Natural killer cell (primary cell): Measurements from ENCODE around the gene MAP4K3. TPM values are rescaled to one million over a fixed set of nuclear protein-coding genes. Genes with fewer than 3 reads are reported as not detected.
A peak's percentile ranks its signal among the peaks of the same experiment; 100 is the strongest.

ENCODE experiments used
- ATAC-seq, 3 donors: fragments of 150-1000 bp in 2 of 3; fragments of 200-7000 bp in 1 of 3; cut with Tn5 transposase; 1 replicate in 1 of 3; 2 replicates in 2 of 3; pipeline ENCODE4 v1.10.0; 2021; ENCODE audit warnings: mild to moderate bottlenecking in 2 of 3, moderate library complexity in 2 of 3
- DNase-seq, 2 donors: peaks; one replicate each; pipeline versions ENCODE4 v3.0.0 to v3.0.0-alpha.2; 2013 to 2021; ENCODE audit warnings: mixed read lengths in 1 of 2
- H3K27ac ChIP-seq: one replicate; pipeline ENCODE4 v1.5.1; 2013; ENCODE audit warnings: mild to moderate bottlenecking, low read length
- H3K27me3 ChIP-seq: one replicate; pipeline ENCODE4 v1.6.1; 2013; ENCODE audit warnings: low read length; ENCODE audit not compliant: control insufficient read depth, insufficient read depth
- H3K36me3 ChIP-seq: one replicate; pipeline ENCODE4 v1.6.1; 2013; ENCODE audit warnings: low read length; ENCODE audit not compliant: control insufficient read depth, insufficient read depth
- H3K4me1 ChIP-seq: one replicate; pipeline ENCODE4 v1.6.1; 2013; ENCODE audit warnings: low read length; ENCODE audit not compliant: control insufficient read depth, insufficient read depth
- H3K4me3 ChIP-seq: one replicate; pipeline ENCODE4 v1.5.1; 2013; ENCODE audit warnings: low read length
- H3K9me3 ChIP-seq: one replicate; pipeline ENCODE4 v1.6.1; 2013; ENCODE audit warnings: low read length; ENCODE audit not compliant: control insufficient read depth, insufficient read depth
- H3K27ac Mint-ChIP-seq, 2 donors: one replicate each; pipeline ENCODE4 v1.8.0; 2022; ENCODE audit warnings: mild to moderate bottlenecking in 2 of 2, mixed read lengths in 2 of 2, moderate library complexity in 1 of 2
- H3K27me3 Mint-ChIP-seq, 2 donors: one replicate each; pipeline ENCODE4 v1.8.0; 2022; ENCODE audit warnings: low read depth in 2 of 2, mixed read lengths in 2 of 2
- H3K36me3 Mint-ChIP-seq: one replicate; pipeline ENCODE4 v1.8.0; 2022; ENCODE audit warnings: mixed read lengths
- H3K4me1 Mint-ChIP-seq, 2 donors: one replicate each; pipeline ENCODE4 v1.8.0; 2022; ENCODE audit warnings: mixed read lengths in 2 of 2
- H3K4me3 Mint-ChIP-seq: one replicate; pipeline ENCODE4 v1.8.0; 2022; ENCODE audit warnings: mild to moderate bottlenecking, moderate library complexity, mixed read lengths
- H3K9me3 Mint-ChIP-seq, 2 donors: one replicate each; pipeline ENCODE4 v1.8.0; 2022; ENCODE audit warnings: mixed read lengths in 2 of 2
- CTCF ChIP-seq: fragments of 200-600 bp; IDR thresholded peaks from one replicate; pipeline ENCODE4 v1.8.0; 2022; ENCODE audit warnings: antibody characterized with exemption
- WGBS: methylation state at CpG from one replicate; pipeline ENCODE4 v1.1.7; 2013; ENCODE audit warnings: missing lambda C conversion rate; ENCODE audit not compliant: insufficient coverage; 5-methylcytosine and 5-hydroxymethylcytosine counted together
- intact Hi-C: fragments of 100-400 bp; cut with micrococcal nuclease; formaldehyde crosslinking; loops from one replicate; pipeline ENCODE4 v1.14.2; 2022
- total RNA-seq, 4 donors: library from RNA; stranded (reverse); fragments of 120-200 nt in 1 of 4; gene quantifications; one replicate each; pipeline versions ENCODE4 v1.2.3 to v1.2.4, GENCODE V29; 2013 to 2022

The MAP4K3 gene
- total RNA-seq, 3 donors from 2014 or later (not counting 1 experiment from before 2014, with no cell fraction given) = 17.3 to 25.9 (median 20.3) TPM

GRCh38 chr2:39407516-39408296 lies 29.4 kb downstream of the MAP4K3 start:
- Mint-ChIP-seq H3K9me3 (no peaks in the 10 kb centered on the region), H3K4me1 (peaks cover 56 to 61% of the 10 kb centered on the region in 2 donors), H3K36me3 (no peaks in the 10 kb centered on the region), H3K4me3 (no peak overlapping the region), H3K27me3 (no peaks in the 10 kb centered on the region), H3K27ac (peak overlapping the region in 1 of 2 donors; percentile 13)
- Histone ChIP-seq H3K27me3 (no peaks in the 10 kb centered on the region), H3K4me3 (no peak overlapping the region), H3K4me1 (no peaks in the 10 kb centered on the region), H3K9me3 (no peaks in the 10 kb centered on the region), H3K27ac (no peak overlapping the region), H3K36me3 (no peaks in the 10 kb centered on the region)
- ATAC-seq (no peak), DNase-seq (no peak)
- WGBS = 100% methylated on average over 3 of the region's 3 CpGs
- TF ChIP-seq CTCF = no peak
- intact Hi-C loops = no loop called here

- TF ChIP-seq CTCF = no peak
- no peaks in the 10 kb centered on the region for H3K36me3 ChIP-seq
- no peaks in the 10 kb centered on the region for H3K27me3 Mint-ChIP-seq
- no peaks in the 10 kb centered on the region for H3K27me3 ChIP-seq
- H3K4me1 ChIP-seq = no peaks in the 10 kb centered on the region
- no peak overlapping the region for H3K4me3 ChIP-seq
- DNase-seq = no peak
- intact Hi-C loops = no loop called here
- no peak for ATAC-seq
- H3K9me3 ChIP-seq = no peaks in the 10 kb centered on the region
- H3K36me3 Mint-ChIP-seq = no peaks in the 10 kb centered on the region
- H3K4me3 Mint-ChIP-seq = no peak overlapping the region
- no peak overlapping the region for H3K27ac ChIP-seq
- peaks cover 67 to 69% of the 10 kb centered on the region in 2 donors for H3K4me1 Mint-ChIP-seq
- 97% methylated on average over 4 of the region's 4 CpGs for WGBS
- no peaks in the 10 kb centered on the region for H3K9me3 Mint-ChIP-seq
- H3K27ac Mint-ChIP-seq = no peak overlapping the region
Observed at GRCh38 chr2:39405364-39405763, 31.7 kb downstream of the MAP4K3 start.

GRCh38 chr2:39403311-39403710 lies 33.8 kb downstream of the MAP4K3 start:
- H3K9me3 Mint-ChIP-seq = no peaks in the 10 kb centered on the region
- no peak overlapping the region for H3K4me3 Mint-ChIP-seq

More at GRCh38 chr2:39403311-39403710, 33.8 kb downstream of the MAP4K3 start:
- H3K27me3 Mint-ChIP-seq = no peaks in the 10 kb centered on the region
- Histone ChIP-seq H3K9me3 (no peaks in the 10 kb centered on the region), H3K27ac (no peak overlapping the region), H3K36me3 (no peaks in the 10 kb centered on the region), H3K4me3 (no peak overlapping the region), H3K27me3 (no peaks in the 10 kb centered on the region), H3K4me1 (no peaks in the 10 kb centered on the region)
- intact Hi-C loops = no loop called here
- ATAC-seq (no peak), DNase-seq (peak in 1 of 2 donors; percentile 5)
- H3K4me1 Mint-ChIP-seq = peaks cover 60 to 63% of the 10 kb centered on the region in 2 donors
- peak overlapping the region; percentile 11 to 19 for H3K27ac Mint-ChIP-seq
- 82% methylated on average over 4 of the region's 4 CpGs for WGBS
- TF ChIP-seq CTCF = no peak
- H3K36me3 Mint-ChIP-seq = no peaks in the 10 kb centered on the region
